Body of pancreas (tissue), 4 donors: ENCODE results near the gene UBA3. TPM values are rescaled to one million over a fixed set of nuclear protein-coding genes. Genes with fewer than 3 reads are reported as not detected.

Source experiments
- ATAC-seq: fragments of 150-250 bp; one replicate; pipeline ENCODE4 v1.9.1; 2016
- DNase-seq, 4 donors: peaks; one replicate each; pipeline ENCODE4 v3.0.0-alpha.2; 2019
- H3K27ac ChIP-seq, 4 donors: fragments of 200-600 bp; sonication (generic); 1 replicate in 3 of 4; 2 replicates in 1 of 4; pipeline versions ENCODE4 v1.5.1 to v1.6.1; 2016 to 2019; ENCODE audit warnings: mild to moderate bottlenecking in 1 of 4, mixed read lengths in 1 of 4, moderate library complexity in 1 of 4
- H3K27me3 ChIP-seq, 2 donors: fragments of 200-600 bp; sonication (generic); one replicate each; pipeline ENCODE4 v1.6.0; 2016; ENCODE audit warnings: mild to moderate bottlenecking in 1 of 2
- H3K36me3 ChIP-seq, 2 donors: fragments of 200-600 bp; sonication (generic); replicated peaks in 1 of 2; 2 replicates each; pipeline ENCODE4 v1.5.1; 2016; ENCODE audit warnings: low read depth in 2 of 2; ENCODE audit not compliant: insufficient read depth in 1 of 2
- H3K4me1 ChIP-seq: fragments of 200-600 bp; sonication (generic); one replicate; pipeline ENCODE4 v1.6.0; 2016
- H3K4me3 ChIP-seq, 2 donors: fragments of 200-600 bp; sonication (generic); 1 replicate in 1 of 2; 2 replicates in 1 of 2; pipeline ENCODE4 v1.5.1; 2016 to 2019
- H3K9me3 ChIP-seq, 3 donors: fragments of 200-600 bp; sonication (generic); 1 replicate in 2 of 3; 2 replicates in 1 of 3; pipeline ENCODE4 v1.5.1; 2016
- POLR2A ChIP-seq, 3 donors: fragments of 450-650 bp; IDR thresholded peaks; one replicate each; pipeline ENCODE4 v1.6.1; 2016; ENCODE audit warnings: antibody characterized with exemption in 3 of 3, mild to moderate bottlenecking in 2 of 3
- WGBS, 2 donors: methylation state at CpG; one replicate each; pipeline ENCODE4 v1.1.5; 2017; 5-methylcytosine and 5-hydroxymethylcytosine counted together
- intact Hi-C: fragments of 100-400 bp; cut with DNase I; formaldehyde crosslinking; loops from one replicate; pipeline ENCODE4 v1.15.1; 2023
- total RNA-seq, 2 donors: library from RNA; depleted of rRNA; stranded (reverse); fragments of >200 nt; gene quantifications; one replicate each; pipeline ENCODE4 v1.1.0, GENCODE V29; 2016
- TF ChIP-seq, protein P1 (sequence below), 7 experiments: fragments of 450-650 bp in 4 of 7; fragments of 200-600 bp in 3 of 7; sonication (generic) in 3 of 7; IDR thresholded peaks; one replicate each; pipeline ENCODE4 v1.5.1; 2016 to 2019; ENCODE audit warnings: antibody characterized with exemption in 7 of 7

Gene UBA3
- total RNA-seq, 2 donors from 2014 or later = 23.3 to 47.5 TPM

DNA sequence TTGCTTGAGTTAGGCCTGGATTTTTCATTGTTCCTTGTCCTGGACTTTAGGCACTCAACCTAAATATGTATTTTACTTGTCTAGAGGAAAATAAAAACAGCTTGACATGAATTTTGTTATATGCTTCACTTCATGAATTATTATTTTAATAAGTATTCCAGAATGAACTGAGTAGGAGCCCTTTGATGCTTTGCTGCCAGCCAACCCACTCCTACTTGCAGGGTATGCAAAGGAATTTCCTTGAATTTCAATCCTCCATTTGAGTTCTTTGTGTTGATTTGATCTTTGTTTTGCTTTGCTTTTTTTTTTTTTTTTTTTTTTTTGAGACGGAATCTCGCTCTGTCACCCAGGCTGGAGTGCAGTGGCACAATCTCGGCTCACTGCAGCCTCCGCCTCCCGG is 16.1 kb upstream of the UBA3 start:
- Histone ChIP-seq H3K27ac (peak overlapping the region in 1 of 4 donors; percentile 56), H3K36me3 (no peaks in the 10 kb centered on the region), H3K4me1 (peaks cover 60% of the 10 kb centered on the region), H3K9me3 (no peaks in the 10 kb centered on the region), H3K27me3 (no peaks in the 10 kb centered on the region), H3K4me3 (no peak overlapping the region)
- TF ChIP-seq POLR2A (IDR thresholded peaks at IDR 0.05) = no peak
- TF ChIP-seq, protein P1, sequence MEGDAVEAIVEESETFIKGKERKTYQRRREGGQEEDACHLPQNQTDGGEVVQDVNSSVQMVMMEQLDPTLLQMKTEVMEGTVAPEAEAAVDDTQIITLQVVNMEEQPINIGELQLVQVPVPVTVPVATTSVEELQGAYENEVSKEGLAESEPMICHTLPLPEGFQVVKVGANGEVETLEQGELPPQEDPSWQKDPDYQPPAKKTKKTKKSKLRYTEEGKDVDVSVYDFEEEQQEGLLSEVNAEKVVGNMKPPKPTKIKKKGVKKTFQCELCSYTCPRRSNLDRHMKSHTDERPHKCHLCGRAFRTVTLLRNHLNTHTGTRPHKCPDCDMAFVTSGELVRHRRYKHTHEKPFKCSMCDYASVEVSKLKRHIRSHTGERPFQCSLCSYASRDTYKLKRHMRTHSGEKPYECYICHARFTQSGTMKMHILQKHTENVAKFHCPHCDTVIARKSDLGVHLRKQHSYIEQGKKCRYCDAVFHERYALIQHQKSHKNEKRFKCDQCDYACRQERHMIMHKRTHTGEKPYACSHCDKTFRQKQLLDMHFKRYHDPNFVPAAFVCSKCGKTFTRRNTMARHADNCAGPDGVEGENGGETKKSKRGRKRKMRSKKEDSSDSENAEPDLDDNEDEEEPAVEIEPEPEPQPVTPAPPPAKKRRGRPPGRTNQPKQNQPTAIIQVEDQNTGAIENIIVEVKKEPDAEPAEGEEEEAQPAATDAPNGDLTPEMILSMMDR (IDR thresholded peaks at IDR 0.05) = no peak
- intact Hi-C loops = no loop called here
- no peak for ATAC-seq
- DNase-seq = no peak
- WGBS, 2 donors = 78 to 83% methylated on average over 4 to 5 of the region's 5 CpGs

DNA sequence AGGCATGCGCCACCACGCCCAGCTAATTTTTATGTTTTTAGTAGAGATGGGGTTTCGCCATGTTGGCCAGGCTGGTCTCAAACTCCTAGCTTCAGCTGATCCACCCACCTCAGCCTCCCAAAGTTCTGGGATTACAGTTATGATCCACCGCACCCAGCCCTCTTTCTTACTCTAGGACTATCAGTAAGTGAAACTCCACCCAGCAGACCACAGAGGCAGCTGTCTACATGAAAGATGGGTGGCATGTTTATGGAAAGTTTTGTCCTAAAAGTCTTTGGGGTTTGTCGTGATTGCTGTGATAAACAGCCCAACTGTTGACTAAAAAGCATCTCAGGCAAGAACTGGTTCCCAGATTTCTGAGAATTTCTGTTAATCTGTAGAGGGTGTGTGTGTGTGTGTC is 15.5 kb upstream of the UBA3 start:
- Histone ChIP-seq H3K4me1 (peaks cover 66% of the 10 kb centered on the region), H3K4me3 (no peak overlapping the region), H3K27ac (peak overlapping the region in 1 of 4 donors; percentile 56), H3K9me3 (no peaks in the 10 kb centered on the region), H3K27me3 (no peaks in the 10 kb centered on the region), H3K36me3 (no peaks in the 10 kb centered on the region)
- 72 to 83% methylated on average over 5 of the region's 5 CpGs for WGBS, 2 donors
- intact Hi-C loops = no loop called here
- no peak for DNase-seq
- no peak for ATAC-seq
- no peak for TF ChIP-seq POLR2A (IDR thresholded peaks at IDR 0.05)
- TF ChIP-seq, protein P1 (IDR thresholded peaks at IDR 0.05) = no peak

DNA sequence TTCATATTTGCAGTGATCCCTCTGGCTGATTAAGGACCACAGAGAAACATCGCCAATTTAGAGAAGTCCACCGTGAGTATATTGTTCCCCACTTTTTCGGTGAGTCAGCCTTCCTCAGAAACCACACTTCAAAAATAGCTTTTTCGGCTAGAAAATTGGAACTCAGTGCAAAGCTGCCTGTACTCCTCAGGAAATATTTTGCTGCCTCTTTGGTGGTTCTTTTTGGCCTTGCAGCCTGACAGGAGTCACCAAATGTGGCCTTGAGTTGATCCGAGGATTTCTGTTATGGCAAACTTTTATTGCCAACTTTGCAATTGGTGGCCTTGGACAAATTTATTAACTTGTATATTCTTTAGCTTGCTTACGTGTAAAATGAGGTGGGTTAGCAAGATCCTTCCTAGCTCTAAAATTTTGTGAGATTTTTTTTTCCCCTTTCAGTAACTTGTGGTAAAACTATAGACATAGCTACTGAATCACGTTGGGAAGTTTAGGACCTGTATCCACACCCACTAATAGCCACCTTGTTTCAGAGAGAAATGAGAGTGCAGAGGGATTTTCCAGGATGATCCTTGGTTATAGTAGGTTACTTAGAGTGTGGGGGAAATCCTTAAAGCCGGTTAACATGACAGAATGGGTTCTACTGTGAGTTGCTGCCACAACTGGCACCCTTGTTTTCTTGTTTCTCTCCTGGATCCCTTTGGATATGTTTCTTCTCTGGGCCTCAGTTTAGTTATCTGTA is 14.5 kb upstream of the UBA3 start:
- 27 to 48% methylated on average over 8 of the region's 8 CpGs for WGBS, 2 donors
- DNase-seq = peak in 1 of 4 donors; percentile 30
- no peak for ATAC-seq
- Histone ChIP-seq H3K4me3 (no peak overlapping the region), H3K27ac (peak overlapping the region; percentile 47 to 76 (median 68)), H3K9me3 (no peaks in the 10 kb centered on the region), H3K36me3 (no peaks in the 10 kb centered on the region), H3K27me3 (no peaks in the 10 kb centered on the region), H3K4me1 (peaks cover 76% of the 10 kb centered on the region)
- intact Hi-C loops = no loop called here
- TF ChIP-seq, protein P1 (IDR thresholded peaks at IDR 0.05) = no peak
- no peak for TF ChIP-seq POLR2A (IDR thresholded peaks at IDR 0.05)

DNA sequence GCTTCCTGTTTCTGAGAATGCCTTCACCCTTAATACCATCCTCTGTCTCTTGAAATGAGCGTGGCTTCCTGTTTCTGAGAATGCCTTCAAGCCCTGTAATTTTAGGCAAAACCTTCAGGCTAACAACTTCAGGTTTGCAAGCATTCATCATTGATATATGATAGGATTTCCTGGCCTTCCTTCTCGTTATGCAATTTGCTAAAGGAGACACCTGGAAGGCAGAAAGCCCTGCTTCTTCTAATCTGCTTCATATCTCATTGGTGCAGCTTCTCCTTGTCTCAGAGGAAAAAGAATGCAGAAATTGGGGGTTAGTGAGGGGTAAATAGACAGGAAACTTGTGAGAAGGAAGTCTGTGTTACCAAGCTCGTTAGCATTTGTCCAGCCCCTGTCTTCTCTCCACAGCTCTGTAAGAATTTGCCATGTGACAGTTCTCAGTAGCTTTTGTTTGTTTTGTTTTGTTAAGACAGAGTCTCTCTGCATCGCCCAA is 11.9 kb upstream of the UBA3 start:
- intact Hi-C loops = no loop called here
- no peaks in the 10 kb centered on the region for H3K36me3 ChIP-seq
- H3K4me3 ChIP-seq = no peak overlapping the region
- no peaks in the 10 kb centered on the region for H3K27me3 ChIP-seq
- H3K9me3 ChIP-seq = no peaks in the 10 kb centered on the region
- TF ChIP-seq, protein P1 (IDR thresholded peaks at IDR 0.05) = no peak
- TF ChIP-seq POLR2A (IDR thresholded peaks at IDR 0.05) = no peak
- peaks cover 95% of the 10 kb centered on the region for H3K4me1 ChIP-seq
- peak overlapping the region in 3 of 4 donors; percentile 35 to 75 (median 50) for H3K27ac ChIP-seq
- DNase-seq (no peak), ATAC-seq (no peak)
- 20 to 31% methylated on average over 4 of the region's 4 CpGs for WGBS, 2 donors
